Colonic mucosa (tissue), 4 donors: ENCODE measurements around the gene MAGEB4. TPM values are rescaled to one million over a fixed set of nuclear protein-coding genes. Genes with fewer than 3 reads are reported as not detected.
"Not testable (repeated sequence)": the region's sequence is repeated elsewhere in the genome, so short reads cannot be mapped to it uniquely, and the experiment has no call there.

Experiments used
- DNase-seq: peaks from one replicate; pipeline ENCODE4 v3.0.0-alpha.2; 2020
- H3K27ac ChIP-seq: fragments of 200-600 bp; one replicate; pipeline ENCODE4 v1.8.0; 2021
- H3K27me3 ChIP-seq: fragments of 200-600 bp; one replicate; pipeline ENCODE4 v1.8.0; 2021
- H3K36me3 ChIP-seq: fragments of 200-600 bp; one replicate; pipeline ENCODE4 v1.8.0; 2021
- H3K4me1 ChIP-seq: fragments of 200-600 bp; one replicate; pipeline ENCODE4 v1.8.0; 2021; ENCODE audit warnings: mild to moderate bottlenecking
- H3K4me3 ChIP-seq: fragments of 200-600 bp; one replicate; pipeline ENCODE4 v1.8.0; 2021
- H3K9ac ChIP-seq, 2 donors: one replicate each; pipeline ENCODE4 v1.7.0; 2013; ENCODE audit warnings: control low read depth in 2 of 2, low read depth in 2 of 2, low read length in 2 of 2
- H3K9me3 ChIP-seq: fragments of 200-600 bp; one replicate; pipeline ENCODE4 v1.8.0; 2021
- intact Hi-C: fragments of 100-400 bp; cut with DNase I; formaldehyde crosslinking; loops from one replicate; pipeline ENCODE4 v1.14.1; 2022
- total RNA-seq, 2 donors: library from RNA; stranded (reverse); fragmentation: NEBNext Ultra II Directional in 1 of 2; extraction: Animal tissue kit (Norgen Biotek cat#: 25700) in 1 of 2; gene quantifications; one replicate each; pipeline ENCODE4 v1.2.1, GENCODE V29; 2021
- TF ChIP-seq, protein P1 (sequence below): fragments of 200-600 bp; IDR thresholded peaks from one replicate; pipeline ENCODE4 v1.8.0; 2022; ENCODE audit warnings: antibody characterized with exemption, mild to moderate bottlenecking
- donor health status: healthy.
- donor health status: DM: no; HTN: no; CAD: no.
- donor health status: DM: no; HTN: no; CAD: no.

The MAGEB4 gene, protein sequence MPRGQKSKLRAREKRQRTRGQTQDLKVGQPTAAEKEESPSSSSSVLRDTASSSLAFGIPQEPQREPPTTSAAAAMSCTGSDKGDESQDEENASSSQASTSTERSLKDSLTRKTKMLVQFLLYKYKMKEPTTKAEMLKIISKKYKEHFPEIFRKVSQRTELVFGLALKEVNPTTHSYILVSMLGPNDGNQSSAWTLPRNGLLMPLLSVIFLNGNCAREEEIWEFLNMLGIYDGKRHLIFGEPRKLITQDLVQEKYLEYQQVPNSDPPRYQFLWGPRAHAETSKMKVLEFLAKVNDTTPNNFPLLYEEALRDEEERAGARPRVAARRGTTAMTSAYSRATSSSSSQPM
- not detected for total RNA-seq

DNA sequence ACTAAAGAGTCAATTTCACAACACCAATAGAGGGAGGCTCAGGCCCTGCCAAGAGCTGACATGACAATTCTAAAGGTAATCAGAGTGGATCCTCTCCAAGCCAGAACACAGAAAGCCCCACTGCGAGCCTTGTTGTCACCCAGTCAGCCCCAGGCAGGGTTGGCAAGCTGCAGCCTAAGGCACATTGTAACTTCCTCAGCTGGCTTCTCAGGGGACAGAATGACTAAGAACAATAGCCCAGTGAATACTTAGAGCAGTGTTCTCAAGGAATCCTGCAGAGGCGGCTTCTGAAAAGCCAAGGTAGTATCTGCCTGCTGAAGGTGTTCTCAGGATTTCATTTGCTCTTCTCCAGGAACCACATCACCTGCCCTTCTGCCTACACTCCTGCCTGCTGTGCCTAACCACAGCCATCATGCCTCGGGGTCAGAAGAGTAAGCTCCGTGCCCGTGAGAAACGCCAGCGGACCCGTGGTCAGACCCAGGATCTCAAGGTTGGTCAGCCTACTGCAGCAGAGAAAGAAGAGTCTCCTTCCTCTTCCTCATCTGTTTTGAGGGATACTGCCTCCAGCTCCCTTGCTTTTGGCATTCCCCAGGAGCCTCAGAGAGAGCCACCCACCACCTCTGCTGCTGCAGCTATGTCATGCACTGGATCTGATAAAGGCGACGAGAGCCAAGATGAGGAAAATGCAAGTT is at the start of gene MAGEB4:
TSS of gene MAGEB4 (plus strand) at position 277 of the 692 bp plus-strand sequence. CDS start at position 413, 136 bp downstream.
- intact Hi-C loops = no loop called here
- no peak for DNase-seq
- TF ChIP-seq, protein P1, sequence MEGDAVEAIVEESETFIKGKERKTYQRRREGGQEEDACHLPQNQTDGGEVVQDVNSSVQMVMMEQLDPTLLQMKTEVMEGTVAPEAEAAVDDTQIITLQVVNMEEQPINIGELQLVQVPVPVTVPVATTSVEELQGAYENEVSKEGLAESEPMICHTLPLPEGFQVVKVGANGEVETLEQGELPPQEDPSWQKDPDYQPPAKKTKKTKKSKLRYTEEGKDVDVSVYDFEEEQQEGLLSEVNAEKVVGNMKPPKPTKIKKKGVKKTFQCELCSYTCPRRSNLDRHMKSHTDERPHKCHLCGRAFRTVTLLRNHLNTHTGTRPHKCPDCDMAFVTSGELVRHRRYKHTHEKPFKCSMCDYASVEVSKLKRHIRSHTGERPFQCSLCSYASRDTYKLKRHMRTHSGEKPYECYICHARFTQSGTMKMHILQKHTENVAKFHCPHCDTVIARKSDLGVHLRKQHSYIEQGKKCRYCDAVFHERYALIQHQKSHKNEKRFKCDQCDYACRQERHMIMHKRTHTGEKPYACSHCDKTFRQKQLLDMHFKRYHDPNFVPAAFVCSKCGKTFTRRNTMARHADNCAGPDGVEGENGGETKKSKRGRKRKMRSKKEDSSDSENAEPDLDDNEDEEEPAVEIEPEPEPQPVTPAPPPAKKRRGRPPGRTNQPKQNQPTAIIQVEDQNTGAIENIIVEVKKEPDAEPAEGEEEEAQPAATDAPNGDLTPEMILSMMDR = no peak

DNA sequence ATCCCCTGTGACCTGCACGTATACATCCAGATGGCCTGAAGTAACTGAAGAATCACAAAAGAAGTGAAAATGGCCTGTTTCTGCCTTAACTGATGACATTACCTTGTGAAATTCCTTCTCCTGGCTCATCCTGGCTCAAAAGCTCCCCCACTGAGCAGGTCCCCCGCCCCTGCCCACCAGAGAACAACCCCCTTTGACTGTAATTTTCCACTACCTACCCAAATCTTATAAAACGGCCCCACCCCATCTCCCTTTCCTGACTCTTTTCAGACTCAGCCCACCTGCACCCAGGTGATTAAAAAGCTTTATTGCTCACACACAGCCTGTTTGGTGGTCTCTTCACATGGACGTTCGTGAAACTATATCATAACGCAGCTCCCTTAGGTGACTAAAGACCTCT is 47.9 kb upstream of the MAGEB4 start:
- H3K36me3 ChIP-seq, H3K9me3 ChIP-seq, H3K4me1 ChIP-seq, H3K27me3 ChIP-seq, DNase-seq, H3K27ac ChIP-seq, H3K4me3 ChIP-seq, intact Hi-C loops, H3K9ac ChIP-seq: not testable (repeated sequence)

More for the DNA sequence above, at the start of gene MAGEB4:
- no peak within 1 kb of the TSS for H3K27ac ChIP-seq
- no peaks in the 10 kb centered on the region for H3K27me3 ChIP-seq
- no peaks in the 10 kb centered on the region for H3K4me1 ChIP-seq
- H3K9me3 ChIP-seq = no peaks in the 10 kb centered on the region
- no peaks in the 10 kb centered on the region for H3K36me3 ChIP-seq
- H3K9ac ChIP-seq = no peak within 1 kb of the TSS
- no peak within 1 kb of the TSS for H3K4me3 ChIP-seq

DNA sequence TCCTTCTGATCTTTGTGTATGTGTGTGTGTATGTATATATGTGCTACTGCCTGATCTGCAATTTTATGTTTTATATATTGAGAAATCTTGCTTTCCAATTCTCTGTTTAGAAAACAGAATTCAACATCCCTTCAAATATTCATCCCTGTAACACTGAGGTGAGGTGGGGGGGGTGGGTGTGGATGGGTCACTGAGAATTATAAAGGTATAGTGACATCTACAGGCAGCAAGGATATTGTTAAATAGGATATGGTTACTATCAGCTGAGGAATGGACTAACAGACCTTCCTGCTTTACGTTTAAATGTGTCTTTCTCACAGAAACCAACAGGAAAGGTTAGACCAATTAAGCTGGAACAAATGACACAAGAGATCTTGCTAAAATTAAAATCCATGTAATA is 45.5 kb upstream of the MAGEB4 start:
- no peak for DNase-seq
- no peak overlapping the region for H3K9ac ChIP-seq
- TF ChIP-seq, protein P1 = no peak

DNA sequence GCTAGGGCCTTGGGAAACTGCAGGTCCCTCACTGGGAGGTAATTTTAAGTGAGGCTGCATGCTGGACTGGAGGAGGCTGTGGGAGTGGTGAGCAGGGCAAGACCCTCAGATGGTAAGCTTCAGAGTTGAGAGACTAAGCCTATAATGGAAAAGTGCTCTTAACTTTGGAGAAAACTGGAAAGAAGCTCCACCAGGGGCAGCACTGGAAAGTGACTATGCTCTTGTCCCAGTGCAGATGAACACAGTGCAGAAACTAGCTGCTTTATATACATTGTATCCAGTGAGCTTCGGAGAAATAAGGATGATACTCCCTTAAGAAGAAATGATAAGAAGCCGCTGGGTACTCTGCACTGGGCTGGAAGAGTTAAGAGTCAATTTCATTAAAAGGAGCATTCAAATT is 29.6 kb upstream of the MAGEB4 start:
- Histone ChIP-seq H3K9ac (no peak overlapping the region), H3K4me3 (no peak overlapping the region), H3K36me3 (no peaks in the 10 kb centered on the region), H3K27ac (no peak overlapping the region), H3K27me3 (no peaks in the 10 kb centered on the region), H3K9me3 (no peaks in the 10 kb centered on the region), H3K4me1 (no peaks in the 10 kb centered on the region)
- TF ChIP-seq, protein P1 = no peak
- no peak for DNase-seq
- intact Hi-C loops = no loop called here

More for the DNA sequence above, 45.5 kb upstream of the MAGEB4 start:
- no peaks in the 10 kb centered on the region for H3K9me3 ChIP-seq
- no peaks in the 10 kb centered on the region for H3K36me3 ChIP-seq
- H3K27me3 ChIP-seq = no peaks in the 10 kb centered on the region
- H3K27ac ChIP-seq = no peak overlapping the region
- intact Hi-C loops = no loop called here
- no peak overlapping the region for H3K4me3 ChIP-seq
- H3K4me1 ChIP-seq = no peaks in the 10 kb centered on the region

DNA sequence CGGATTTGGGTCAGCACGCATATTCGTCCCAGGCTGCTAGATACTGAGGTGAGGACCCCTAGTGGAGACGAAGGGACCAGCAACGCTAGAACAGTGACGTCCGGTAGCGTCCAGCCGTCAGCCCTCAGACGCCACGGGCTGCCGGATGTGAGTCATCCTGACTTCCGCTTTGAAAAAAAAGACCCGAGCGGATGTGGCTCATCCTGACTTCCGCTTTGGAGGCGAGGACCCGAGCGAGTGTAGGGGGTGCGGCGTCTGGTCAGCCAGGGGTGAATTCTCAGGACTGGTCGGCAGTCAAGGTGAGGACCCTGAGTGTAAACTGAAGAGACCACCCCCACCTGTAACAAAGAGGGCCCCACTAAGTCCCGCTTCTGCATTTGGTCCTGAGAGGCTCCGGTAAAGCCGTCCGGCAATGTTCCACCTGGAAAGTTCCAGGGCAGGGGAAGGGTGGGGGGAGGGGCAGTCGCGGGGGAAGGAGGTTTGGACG is 26.4 kb upstream of the MAGEB4 start, which contains the start of gene MAGEB2:
TSS of gene MAGEB2 (plus strand) at position 207 of the 487 bp plus-strand sequence. CDS start 3,018 bp downstream, outside the sequence.
- Histone ChIP-seq H3K9ac (no peak within 1 kb of the TSS), H3K4me1 (no peaks in the 10 kb centered on the region), H3K36me3 (no peaks in the 10 kb centered on the region), H3K27me3 (no peaks in the 10 kb centered on the region), H3K9me3 (no peaks in the 10 kb centered on the region), H3K27ac (no peak within 1 kb of the TSS), H3K4me3 (no peak within 1 kb of the TSS)
- TF ChIP-seq, protein P1 = no peak
- intact Hi-C loops = no loop called here
- no peak for DNase-seq
